ENCODE measurements around the gene CHI3L1. TPM values are rescaled to one million over a fixed set of nuclear protein-coding genes. Genes with fewer than 3 reads are reported as not detected.

The CHI3L1 gene
- total RNA-seq, 2 donors from 2014 or later, result 0.49 TPM; not detected in 1

- no peak for ATAC-seq
Measured at GRCh38 chr1:203137324-203137723, 49.2 kb downstream of the CHI3L1 start.

GRCh38 chr1:203136409-203137042 is 50.0 kb downstream of the CHI3L1 start:
- Mint-ChIP-seq H3K36me3 (no peaks in the 10 kb centered on the region), H3K27ac (no peak overlapping the region), H3K9me3 (no peaks in the 10 kb centered on the region)
- ATAC-seq, result peak in 1 of 2 donors; percentile 38
- DNase-seq (ENCODE audit: low spot score in 2 of 2), result no peak

More at GRCh38 chr1:203137324-203137723, 49.2 kb downstream of the CHI3L1 start:
- Mint-ChIP-seq H3K36me3 (no peaks in the 10 kb centered on the region), H3K27ac (no peak overlapping the region), H3K9me3 (no peaks in the 10 kb centered on the region)
- no peak for DNase-seq (ENCODE audit: low spot score in 2 of 2)

DNA sequence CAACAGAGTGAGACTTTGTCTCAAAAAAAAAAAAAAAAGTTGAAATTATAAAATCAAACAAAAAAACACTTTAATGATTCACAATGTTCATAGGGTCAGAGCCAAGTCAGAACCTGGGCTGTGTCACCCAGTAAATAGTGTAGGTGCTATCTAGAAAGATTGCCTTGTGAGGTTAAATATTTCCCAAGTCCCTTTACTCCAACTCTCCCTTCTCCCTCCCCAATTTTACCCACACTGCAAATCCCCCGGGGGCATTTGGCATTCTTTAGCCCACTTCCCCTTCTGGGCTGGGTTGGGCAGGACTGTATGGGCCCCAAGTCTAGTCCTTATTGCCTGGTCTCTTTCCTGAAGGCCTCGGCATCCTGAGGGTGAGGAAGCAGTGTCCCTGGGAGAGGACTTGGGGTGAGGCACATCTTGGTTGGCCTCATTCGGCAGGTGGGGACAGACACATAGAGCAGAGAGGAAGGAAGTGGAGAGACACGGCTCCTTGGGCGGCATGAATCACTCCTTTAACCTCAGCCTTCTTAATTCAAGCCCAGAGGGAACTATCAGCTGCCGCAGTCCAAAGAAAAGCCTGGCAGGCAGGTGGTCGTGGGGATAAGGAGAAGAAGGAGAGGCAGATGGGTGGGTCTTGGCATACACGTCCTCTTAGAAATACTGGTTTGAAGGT is 50.7 kb downstream of the CHI3L1 start:
- peak overlapping the region in 1 of 2 donors; percentile 51 for H3K27ac Mint-ChIP-seq
- DNase-seq (ENCODE audit: low spot score in 2 of 2) (no peak), ATAC-seq (peak in 1 of 2 donors; percentile 53)
- H3K36me3 Mint-ChIP-seq, result no peaks in the 10 kb centered on the region
- no peaks in the 10 kb centered on the region for H3K9me3 Mint-ChIP-seq

- DNase-seq (ENCODE audit: low spot score in 2 of 2) (peak in 1 of 2 donors; percentile 48), ATAC-seq (no peak)
- no peaks in the 10 kb centered on the region for H3K9me3 Mint-ChIP-seq
- no peak overlapping the region for H3K27ac Mint-ChIP-seq
- no peaks in the 10 kb centered on the region for H3K36me3 Mint-ChIP-seq
Measured at GRCh38 chr1:203133970-203134725, 52.4 kb downstream of the CHI3L1 start.

DNA sequence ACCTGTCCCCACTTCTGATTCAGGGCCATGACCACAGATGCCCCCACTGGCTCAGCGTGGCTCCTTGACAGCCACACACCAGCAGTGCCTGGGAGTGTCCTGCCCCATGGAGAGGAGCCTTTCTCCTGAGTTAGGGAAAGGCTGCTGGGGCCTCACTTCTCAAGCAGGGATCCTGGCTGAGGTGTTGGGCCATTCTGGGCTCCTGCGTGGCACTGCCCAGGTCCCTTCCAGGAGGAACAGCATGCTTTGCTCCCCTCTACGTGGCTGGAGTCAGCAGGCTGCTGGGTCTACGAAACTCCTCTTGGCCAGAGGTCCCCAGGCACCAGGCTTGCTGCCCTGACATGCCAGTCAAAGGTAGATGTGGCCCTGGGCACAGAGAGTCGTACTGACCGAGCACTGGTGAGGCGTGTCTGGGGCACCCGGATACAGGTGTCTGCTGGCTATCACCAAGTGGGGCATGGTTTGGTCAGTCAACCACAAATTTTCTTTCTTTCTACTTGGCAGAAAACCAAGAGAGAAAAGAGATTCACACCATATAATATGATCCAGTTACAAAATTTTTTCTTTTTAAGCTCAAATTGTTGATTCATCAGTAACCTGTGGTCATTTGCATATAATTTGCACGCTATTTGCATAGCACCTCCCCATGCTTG is 54.8 kb downstream of the CHI3L1 start:
- peak in 1 of 2 donors; percentile 9 for DNase-seq (ENCODE audit: low spot score in 2 of 2)
- ATAC-seq, result no peak
- H3K27ac Mint-ChIP-seq, result no peak overlapping the region
- H3K9me3 Mint-ChIP-seq, result no peaks in the 10 kb centered on the region
- H3K36me3 Mint-ChIP-seq, result no peaks in the 10 kb centered on the region

GRCh38 chr1:203130358-203130985 is 56.0 kb downstream of the CHI3L1 start:
- DNase-seq (ENCODE audit: low spot score in 2 of 2) (peak in 1 of 2 donors; percentile 35), ATAC-seq (no peak)
- no peaks in the 10 kb centered on the region for H3K36me3 Mint-ChIP-seq
- H3K9me3 Mint-ChIP-seq, result no peaks in the 10 kb centered on the region
- H3K27ac Mint-ChIP-seq, result no peak overlapping the region

GRCh38 chr1:203129501-203130231 is 56.8 kb downstream of the CHI3L1 start:
- Mint-ChIP-seq H3K9me3 (no peaks in the 10 kb centered on the region), H3K27ac (no peak overlapping the region), H3K36me3 (no peaks in the 10 kb centered on the region)
- ATAC-seq (no peak), DNase-seq (ENCODE audit: low spot score in 2 of 2) (peak in 1 of 2 donors; percentile 25)

Other genes with a start within 250 kb of the CHI3L1 start
- gene ADIPOR1, start 228.4 kb downstream of the CHI3L1 start, total RNA-seq, result 10 to 100 TPM; 69.4 to 97.8 TPM
- gene CYB5R1, start 219.4 kb downstream of the CHI3L1 start, total RNA-seq, result 10 to 100 TPM; 15.2 to 26.7 TPM
- gene TMEM183A, start 179.3 kb downstream of the CHI3L1 start, total RNA-seq, result 10 to 100 TPM; 67.5 to 92.0 TPM
- 100 to 1,000 TPM in 1 of 2 donors, 1 to 10 TPM in 1; 1.9 to 112 TPM for gene PPFIA4, start 160.2 kb downstream of the CHI3L1 start, total RNA-seq
- not detected for gene MYOG, start 100.7 kb downstream of the CHI3L1 start, total RNA-seq
- not detected for gene ADORA1, start 59.0 kb downstream of the CHI3L1 start, total RNA-seq
- not detected for gene MYBPH, start 10.9 kb downstream of the CHI3L1 start, total RNA-seq
- gene CHIT1, start 43.0 kb upstream of the CHI3L1 start, total RNA-seq, result 1 to 10 TPM; 1.3 to 2.2 TPM
- 100 to 1,000 TPM in 1 of 2 donors, 10 to 100 TPM in 1; 87.2 to 185 TPM for gene BTG2, start 118.8 kb upstream of the CHI3L1 start, total RNA-seq
- 1 to 10 TPM in 1 of 2 donors, under 1 TPM in 1; 0.68 to 1.4 TPM for gene FMOD, start 164.4 kb upstream of the CHI3L1 start, total RNA-seq